OCI-LY7 (cell line): ENCODE measurements around the gene KAT2B. TPM values are rescaled to one million over a fixed set of nuclear protein-coding genes. Genes with fewer than 3 reads are reported as not detected.
A peak's percentile ranks its signal among the peaks of the same experiment; 100 is the strongest.
"Not testable (repeated sequence)": the region's sequence is repeated elsewhere in the genome, so short reads cannot be mapped to it uniquely, and the experiment has no call there.

ENCODE experiments used
- BruUV-seq: library from RNA; stranded (reverse); fragments of 400-500 nt; replicated peaks from 2 replicates; lab custom pipeline; 2021; lab: Mats Ljungman, UMichigan
- CTCF ChIA-PET: fragments of 300-600 bp; sonication (Branson Sonifier 250); formaldehyde crosslinking; loops from one replicate; lab custom pipeline; 2022; ENCODE audit warnings: antibody characterized with exemption; ENCODE audit not compliant: unreplicated experiment; lab: Charles Lee
- POLR2A ChIA-PET: fragments of 300-600 bp; sonication (Branson Sonifier 250); formaldehyde crosslinking; loops from one replicate; lab custom pipeline; 2022; ENCODE audit warnings: antibody characterized with exemption; lab: Charles Lee
- DNase-seq: peaks from one replicate; pipeline ENCODE4 v3.0.0-alpha.2; 2015; ENCODE audit warnings: low spot score
- H2AFZ ChIP-seq: fragments of 200-600 bp; sonication (generic), shearing (Covaris generic); 2 replicates; pipeline ENCODE4 v1.6.1; 2014; ENCODE audit warnings: mild to moderate bottlenecking, antibody characterized with exemption, low read length, moderate library complexity
- H3K27ac ChIP-seq: fragments of 200-600 bp; sonication (generic); 2 replicates; pipeline ENCODE4 v1.5.1; 2014; ENCODE audit warnings: mixed run types, low read depth, mild to moderate bottlenecking, moderate library complexity, low read length, inconsistent platforms; ENCODE audit not compliant: poor library complexity, severe bottlenecking
- H3K36me3 ChIP-seq: fragments of 200-600 bp; sonication (generic); 2 replicates; pipeline ENCODE4 v1.6.1; 2014; ENCODE audit warnings: mild to moderate bottlenecking, antibody characterized with exemption, low read length, moderate library complexity, mixed read lengths; ENCODE audit not compliant: insufficient read depth
- H3K4me1 ChIP-seq: fragments of 200-600 bp; sonication (generic); 2 replicates; pipeline ENCODE4 v1.5.1; 2014; ENCODE audit warnings: mild to moderate bottlenecking, low read length; ENCODE audit not compliant: insufficient read depth, poor library complexity, severe bottlenecking
- H3K4me2 ChIP-seq: fragments of 200-600 bp; sonication (generic); 2 replicates; pipeline ENCODE4 v1.6.1; 2014; ENCODE audit warnings: mild to moderate bottlenecking, low read length
- H3K4me3 ChIP-seq: fragments of 200-600 bp; sonication (generic); 2 replicates; pipeline ENCODE4 v1.5.1; 2014; ENCODE audit warnings: mild to moderate bottlenecking, low read depth, low read length; ENCODE audit not compliant: poor library complexity, severe bottlenecking
- H3K79me2 ChIP-seq: fragments of 200-600 bp; sonication (generic); 2 replicates; pipeline ENCODE4 v1.6.1; 2016; ENCODE audit warnings: low read depth, mild to moderate bottlenecking, low read length, moderate library complexity, mixed read lengths; ENCODE audit not compliant: insufficient read depth
- H3K9me2 ChIP-seq: fragments of 200-600 bp; sonication (generic); 2 replicates; pipeline ENCODE4 v1.6.1; 2016; ENCODE audit warnings: mild to moderate bottlenecking, low read length, mixed read lengths; ENCODE audit not compliant: insufficient read depth
- H3K9me3 ChIP-seq: fragments of 200-600 bp; sonication (generic); 2 replicates; pipeline ENCODE4 v1.6.1; 2014; ENCODE audit warnings: mild to moderate bottlenecking, mixed run types, low read length, mixed read lengths
- H4K20me1 ChIP-seq: fragments of 200-600 bp; sonication (generic); 2 replicates; pipeline ENCODE4 v1.6.1; 2014; ENCODE audit warnings: mild to moderate bottlenecking, antibody characterized with exemption, low read length, moderate library complexity, mixed read lengths; ENCODE audit not compliant: insufficient read depth
- EZH2phosphoT487 ChIP-seq: fragments of 200-600 bp; sonication (generic); IDR thresholded peaks from 2 replicates; pipeline ENCODE4 v1.6.1; 2018; ENCODE audit warnings: low read depth, borderline replicate concordance, mild to moderate bottlenecking, mixed run types, antibody characterized with exemption, low read length, moderate library complexity, mixed read lengths
- intact Hi-C: fragments of 100-400 bp; cut with micrococcal nuclease; formaldehyde crosslinking; loops from one replicate; pipeline ENCODE4 v1.10.0; 2022; ENCODE audit not compliant: unreplicated experiment
- total RNA-seq, 2 experiments: library from RNA; depleted of rRNA in 1 of 2; stranded (reverse); fragments of >200 nt in 1 of 2; shearing (Covaris generic) in 1 of 2; gene quantifications; 2 replicates each; pipeline ENCODE4 v1.2.3, GENCODE V29; 2014 to 2022
- TF ChIP-seq, protein P1 (sequence below): fragments of 200-600 bp; sonication (generic); conservative IDR thresholded peaks from 2 replicates; pipeline ENCODE4 v1.5.1; 2014; ENCODE audit warnings: mild to moderate bottlenecking, antibody characterized with exemption, low read length, moderate library complexity, mixed read lengths

The KAT2B gene
- total RNA-seq, 2 experiments from 2014 or later: 24.2 to 32.9 TPM

DNA sequence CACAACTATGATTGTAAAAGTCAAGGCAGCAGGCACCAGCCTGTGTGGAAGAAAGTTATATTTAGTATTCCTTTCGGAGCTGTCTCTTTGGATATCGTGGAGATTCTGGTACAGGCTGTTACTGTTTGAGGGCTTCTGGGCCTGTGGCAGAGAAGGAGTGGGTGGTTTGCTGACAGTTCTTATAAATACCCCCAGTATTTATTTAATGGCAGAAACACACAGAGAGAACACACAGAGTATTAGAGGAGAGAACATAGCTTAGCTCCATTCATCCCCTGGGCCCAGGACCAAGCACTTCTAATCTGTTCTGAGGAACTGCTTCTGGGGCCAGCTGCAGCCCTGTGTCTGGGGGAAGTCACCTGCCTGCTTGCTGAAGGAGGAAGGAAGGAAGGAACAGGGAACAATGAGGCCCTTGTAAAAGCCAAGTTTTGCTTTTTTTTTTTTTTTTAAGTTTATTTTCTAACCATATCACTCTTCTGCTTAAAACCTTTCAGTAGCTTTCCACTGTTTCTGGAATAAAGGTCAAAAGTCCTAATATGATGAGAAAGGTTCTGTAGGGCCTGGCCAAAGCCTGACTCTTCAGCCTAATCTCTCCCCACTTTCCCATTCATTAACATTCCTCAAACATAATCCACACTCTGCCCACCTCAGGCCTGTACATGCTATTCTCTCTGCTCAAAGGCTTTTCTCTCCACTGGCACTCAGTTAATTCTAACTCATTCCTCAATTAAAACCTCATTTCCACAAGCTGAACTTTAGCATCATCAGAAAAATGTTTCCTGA, 16.4 kb upstream of the KAT2B start:
- H2AFZ ChIP-seq: peak overlapping the region; percentile 37
- no peaks in the 10 kb centered on the region for H3K9me2 ChIP-seq
- TF ChIP-seq, protein P1, sequence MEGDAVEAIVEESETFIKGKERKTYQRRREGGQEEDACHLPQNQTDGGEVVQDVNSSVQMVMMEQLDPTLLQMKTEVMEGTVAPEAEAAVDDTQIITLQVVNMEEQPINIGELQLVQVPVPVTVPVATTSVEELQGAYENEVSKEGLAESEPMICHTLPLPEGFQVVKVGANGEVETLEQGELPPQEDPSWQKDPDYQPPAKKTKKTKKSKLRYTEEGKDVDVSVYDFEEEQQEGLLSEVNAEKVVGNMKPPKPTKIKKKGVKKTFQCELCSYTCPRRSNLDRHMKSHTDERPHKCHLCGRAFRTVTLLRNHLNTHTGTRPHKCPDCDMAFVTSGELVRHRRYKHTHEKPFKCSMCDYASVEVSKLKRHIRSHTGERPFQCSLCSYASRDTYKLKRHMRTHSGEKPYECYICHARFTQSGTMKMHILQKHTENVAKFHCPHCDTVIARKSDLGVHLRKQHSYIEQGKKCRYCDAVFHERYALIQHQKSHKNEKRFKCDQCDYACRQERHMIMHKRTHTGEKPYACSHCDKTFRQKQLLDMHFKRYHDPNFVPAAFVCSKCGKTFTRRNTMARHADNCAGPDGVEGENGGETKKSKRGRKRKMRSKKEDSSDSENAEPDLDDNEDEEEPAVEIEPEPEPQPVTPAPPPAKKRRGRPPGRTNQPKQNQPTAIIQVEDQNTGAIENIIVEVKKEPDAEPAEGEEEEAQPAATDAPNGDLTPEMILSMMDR: no peak
- TF ChIP-seq EZH2phosphoT487: no peak
- H3K79me2 ChIP-seq: no peaks in the 10 kb centered on the region
- CTCF ChIA-PET: no interaction called here
- DNase-seq: peak; percentile 32
- H4K20me1 ChIP-seq: no peaks in the 10 kb centered on the region
- no peak overlapping the region for H3K27ac ChIP-seq
- no TSS peak for BruUV-seq
- H3K9me3 ChIP-seq: no peaks in the 10 kb centered on the region
- H3K4me3 ChIP-seq: no peak overlapping the region
- peaks cover 7% of the 10 kb centered on the region for H3K4me1 ChIP-seq
- no peaks in the 10 kb centered on the region for H3K36me3 ChIP-seq
- POLR2A ChIA-PET: interaction anchor here (0.7 to 1.5 kb wide), 4 partner anchors 14 to 1139 kb away, joined by 3 to 5 read pairs (median 4); no protein-coding TSS in a partner anchor
- intact Hi-C loops: no loop called here
- no peak overlapping the region for H3K4me2 ChIP-seq

DNA sequence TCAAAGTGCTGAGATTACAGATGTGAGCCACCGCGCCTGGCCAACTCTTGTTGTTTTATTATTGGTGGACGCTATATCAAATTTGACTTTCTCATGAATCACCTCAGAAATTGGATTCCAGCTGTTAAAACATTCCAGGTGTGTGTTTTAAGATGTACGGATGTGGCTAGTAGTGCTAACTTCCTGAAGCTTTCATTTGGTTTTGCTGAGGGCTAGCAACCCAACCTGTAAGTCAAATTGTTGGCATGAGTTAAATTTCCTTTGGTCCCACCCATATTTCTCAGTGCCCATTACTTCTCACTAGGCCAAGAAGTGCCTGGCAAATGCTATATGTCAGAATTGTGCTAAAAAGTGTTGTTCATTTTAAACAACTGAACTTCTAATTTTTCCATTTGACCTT, 13.1 kb upstream of the KAT2B start:
- intact Hi-C loops: no loop called here
- Histone ChIP-seq H3K9me3 (no peaks in the 10 kb centered on the region), H3K9me2 (no peaks in the 10 kb centered on the region), H3K36me3 (no peaks in the 10 kb centered on the region), H2AFZ (no peak overlapping the region), H3K4me2 (no peak overlapping the region), H3K27ac (no peak overlapping the region), H3K79me2 (no peaks in the 10 kb centered on the region), H4K20me1 (no peaks in the 10 kb centered on the region), H3K4me1 (peaks cover 7% of the 10 kb centered on the region), H3K4me3 (no peak overlapping the region)
- BruUV-seq: no TSS peak
- POLR2A ChIA-PET: interaction anchor here (0.7 to 2.5 kb wide), 2 partner anchors 12 to 26 kb away, joined by 3 to 12 read pairs; no protein-coding TSS in a partner anchor
- TF ChIP-seq, protein P1: no peak
- no peak for TF ChIP-seq EZH2phosphoT487
- CTCF ChIA-PET: interaction anchor here (0.8 kb wide), 1 partner anchor 11 kb away, joined by 4 read pairs; no protein-coding TSS in a partner anchor
- DNase-seq: no peak

DNA sequence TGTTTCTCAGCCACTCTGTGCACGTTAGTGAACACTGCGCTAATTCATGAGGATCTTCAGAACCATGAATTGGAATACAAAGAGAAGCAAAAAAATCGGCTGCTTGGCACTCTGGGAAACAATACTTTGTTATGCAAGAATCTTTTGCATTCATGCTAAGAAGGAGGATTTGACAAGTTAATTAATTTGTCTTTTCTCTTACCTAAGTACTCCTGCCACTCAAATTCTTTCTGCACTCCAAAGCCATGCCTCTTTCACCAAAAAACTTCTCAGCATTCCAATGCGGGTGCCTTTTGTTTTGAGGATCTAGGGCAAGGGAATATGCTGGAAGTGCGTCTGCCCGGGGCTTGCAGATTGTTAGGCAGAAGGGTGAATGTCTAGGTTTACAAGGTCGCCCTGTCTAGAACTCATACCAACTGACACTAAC, 11.3 kb upstream of the KAT2B start:
- H3K4me2 ChIP-seq: no peak overlapping the region
- no peak overlapping the region for H2AFZ ChIP-seq
- H3K79me2 ChIP-seq: no peaks in the 10 kb centered on the region
- POLR2A ChIA-PET: interaction anchor here (0.6 kb wide), 1 partner anchor 13 kb away, joined by 4 read pairs; no protein-coding TSS in a partner anchor
- no peak overlapping the region for H3K27ac ChIP-seq
- no peak for DNase-seq
- no TSS peak for BruUV-seq
- no peak overlapping the region for H3K4me3 ChIP-seq
- no peaks in the 10 kb centered on the region for H4K20me1 ChIP-seq
- intact Hi-C loops: no loop called here
- H3K4me1 ChIP-seq: peaks cover 2% of the 10 kb centered on the region
- H3K9me2 ChIP-seq: no peaks in the 10 kb centered on the region
- TF ChIP-seq, protein P1: no peak
- TF ChIP-seq EZH2phosphoT487: no peak
- H3K9me3 ChIP-seq: no peaks in the 10 kb centered on the region
- H3K36me3 ChIP-seq: no peaks in the 10 kb centered on the region
- CTCF ChIA-PET: no interaction called here

DNA sequence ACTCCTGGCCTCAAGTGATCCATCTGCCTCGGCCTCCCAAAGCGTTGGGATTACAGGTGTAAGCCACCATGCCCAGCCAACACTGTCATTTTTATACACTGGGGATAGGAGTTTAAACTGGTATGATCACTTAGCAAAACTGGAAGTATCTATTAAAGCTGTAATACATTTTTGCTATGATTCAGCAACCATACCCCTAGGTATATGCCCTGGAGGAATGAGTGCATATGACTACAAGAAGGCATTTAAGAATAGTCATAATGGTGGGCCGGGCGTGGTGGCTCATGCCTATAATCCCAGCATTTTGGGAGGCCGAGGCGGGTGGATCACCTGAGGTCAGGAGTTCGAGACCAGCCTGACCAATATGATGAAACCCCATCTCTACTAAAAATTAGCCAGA, 8.3 kb upstream of the KAT2B start:
- intact Hi-C loops, H3K4me1 ChIP-seq, H4K20me1 ChIP-seq, H3K27ac ChIP-seq, H3K4me2 ChIP-seq, H3K9me3 ChIP-seq, H2AFZ ChIP-seq, H3K4me3 ChIP-seq, H3K36me3 ChIP-seq, BruUV-seq, H3K79me2 ChIP-seq, H3K9me2 ChIP-seq, DNase-seq, CTCF ChIA-PET: not testable (repeated sequence)
- POLR2A ChIA-PET: interaction anchor here (0.6 to 0.7 kb wide), 3 partner anchors 268 to 927 kb away, joined by 3 read pairs; no protein-coding TSS in a partner anchor
